ENCODE measurements around the gene OSBPL7.

The OSBPL7 gene

DNA sequence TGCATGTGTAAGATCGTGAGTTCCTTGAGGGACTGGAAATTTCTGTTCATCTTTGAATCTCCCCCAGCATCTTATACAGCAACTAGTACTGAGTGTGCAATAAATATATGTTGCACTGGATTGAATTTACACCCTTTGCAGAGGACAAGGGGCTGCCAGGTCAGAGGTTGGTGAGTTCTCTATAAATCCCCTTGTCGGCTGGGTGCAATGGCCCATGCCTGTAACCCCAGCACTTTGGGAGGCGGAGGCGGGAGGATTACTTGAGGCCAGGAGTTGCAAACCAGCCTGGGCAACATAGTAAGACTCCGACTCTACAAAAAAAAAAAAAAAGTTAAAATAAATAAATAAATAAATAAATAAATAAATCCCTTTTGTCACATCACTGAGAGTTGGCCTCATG is 38.8 kb upstream of the OSBPL7 start:
- H3K4me1 ChIP-seq (ENCODE audit: control insufficient read depth in 1 of 2, insufficient read depth in 2 of 2, low read length in 2 of 2), result peaks cover 14 to 16% of the 10 kb centered on the region in 2 experiments
- H3K4ac ChIP-seq (ENCODE audit: low read depth, low read length), result no peak overlapping the region
- H3K4me2 ChIP-seq (ENCODE audit: low read length), result no peak overlapping the region
- no peaks in the 10 kb centered on the region for H3K36me3 ChIP-seq (ENCODE audit: control insufficient read depth in 1 of 2, insufficient read depth in 2 of 2, low read length in 2 of 2)
- WGBS (ENCODE audit: extremely low coverage, insufficient coverage, insufficient read length), result no CpG with 5 or more reads among the region's 5 CpGs
- H3K27ac ChIP-seq (ENCODE audit: low read depth, low read length), result no peak overlapping the region
- no peaks in the 10 kb centered on the region for H3K9me3 ChIP-seq (ENCODE audit: insufficient read depth, low read depth, low read length)
- no peak overlapping the region for H4K12ac ChIP-seq (ENCODE audit: low read depth, low read length)
- H3K79me1 ChIP-seq (ENCODE audit: low read length), result peaks cover 9% of the 10 kb centered on the region
- no peak overlapping the region for H2AK5ac ChIP-seq (ENCODE audit: low read length)
- no peak overlapping the region for H2AFZ ChIP-seq (ENCODE audit: insufficient read depth, low read length, poor library complexity)
- no peak overlapping the region for H2BK5ac ChIP-seq (ENCODE audit: low read depth, low read length, poor library complexity)
- no peak overlapping the region for H2BK12ac ChIP-seq (ENCODE audit: low read length)
- no peak overlapping the region for H3K9ac ChIP-seq (ENCODE audit: low read length)
- no peak overlapping the region for H3K23ac ChIP-seq (ENCODE audit: low read length)
- H3K14ac ChIP-seq (ENCODE audit: low read length), result no peak overlapping the region
- no peak overlapping the region for H4K91ac ChIP-seq (ENCODE audit: low read depth, low read length)
- no peaks in the 10 kb centered on the region for H3K79me2 ChIP-seq (ENCODE audit: control insufficient read depth, insufficient read depth, low read length, poor library complexity)
- H3K4me3 ChIP-seq (ENCODE audit: low read depth, low read length), result no peak overlapping the region
- H3K18ac ChIP-seq (ENCODE audit: low read length), result no peak overlapping the region
- no peaks in the 10 kb centered on the region for H3K27me3 ChIP-seq (ENCODE audit: insufficient read depth, low read length)
- no peak for DNase-seq
- no peak overlapping the region for H2BK120ac ChIP-seq (ENCODE audit: insufficient read depth, low read length, poor library complexity)
- H4K8ac ChIP-seq (ENCODE audit: low read depth, low read length), result no peak overlapping the region

GRCh38 chr17:47857551-47858455 is 36.2 kb upstream of the OSBPL7 start:
- Histone ChIP-seq H2BK5ac (ENCODE audit: low read depth, low read length, poor library complexity) (no peak overlapping the region), H4K8ac (ENCODE audit: low read depth, low read length) (no peak overlapping the region), H3K23ac (ENCODE audit: low read length) (no peak overlapping the region), H4K12ac (ENCODE audit: low read depth, low read length) (no peak overlapping the region), H3K4me2 (ENCODE audit: low read length) (no peak overlapping the region), H3K79me1 (ENCODE audit: low read length) (peaks cover 4% of the 10 kb centered on the region), H4K91ac (ENCODE audit: low read depth, low read length) (peak overlapping the region; percentile 27), H3K27ac (ENCODE audit: low read depth, low read length) (no peak overlapping the region), H2AFZ (ENCODE audit: insufficient read depth, low read length, poor library complexity) (no peak overlapping the region), H2BK12ac (ENCODE audit: low read length) (peak overlapping the region; percentile 60), H3K9me3 (ENCODE audit: insufficient read depth, low read depth, low read length) (no peaks in the 10 kb centered on the region), H3K27me3 (ENCODE audit: insufficient read depth, low read length) (peaks cover 7% of the 10 kb centered on the region), H2BK120ac (ENCODE audit: insufficient read depth, low read length, poor library complexity) (no peak overlapping the region), H2AK5ac (ENCODE audit: low read length) (peak overlapping the region; percentile 51), H3K4ac (ENCODE audit: low read depth, low read length) (peak overlapping the region; percentile 31), H3K14ac (ENCODE audit: low read length) (peak overlapping the region; percentile 19), H3K18ac (ENCODE audit: low read length) (peak overlapping the region; percentile 38), H3K9ac (ENCODE audit: low read length) (no peak overlapping the region), H3K4me3 (ENCODE audit: low read depth, low read length) (no peak overlapping the region), H3K36me3 (ENCODE audit: control insufficient read depth in 1 of 2, insufficient read depth in 2 of 2, low read length in 2 of 2) (no peaks in the 10 kb centered on the region), H3K4me1 (ENCODE audit: control insufficient read depth in 1 of 2, insufficient read depth in 2 of 2, low read length in 2 of 2) (peaks cover 15 to 16% of the 10 kb centered on the region in 2 experiments), H3K79me2 (ENCODE audit: control insufficient read depth, insufficient read depth, low read length, poor library complexity) (no peaks in the 10 kb centered on the region)
- no CpG with 5 or more reads among the region's 16 CpGs for WGBS (ENCODE audit: extremely low coverage, insufficient coverage, insufficient read length)
- no peak for DNase-seq

DNA sequence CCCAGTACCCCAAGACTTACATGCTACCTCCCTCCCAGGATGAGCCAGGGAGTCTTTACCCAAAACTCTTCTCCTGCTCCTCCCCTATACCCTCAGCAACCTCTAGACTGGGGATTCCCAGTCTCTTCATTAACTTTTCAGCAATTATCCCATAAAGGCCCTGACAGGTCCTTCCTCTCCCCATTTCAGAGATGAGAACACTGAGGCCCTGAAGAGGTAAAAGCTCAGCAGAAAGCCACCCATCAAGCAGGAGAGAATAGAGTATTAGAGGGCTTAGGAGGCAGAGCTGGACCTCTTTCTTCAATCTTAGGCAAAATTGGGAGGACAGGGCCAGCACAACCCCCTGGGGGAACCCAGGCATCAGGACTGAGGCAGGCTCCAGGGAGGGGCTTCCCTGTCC is 35.2 kb upstream of the OSBPL7 start:
- Histone ChIP-seq H4K8ac (ENCODE audit: low read depth, low read length) (no peak overlapping the region), H3K23ac (ENCODE audit: low read length) (no peak overlapping the region), H2BK5ac (ENCODE audit: low read depth, low read length, poor library complexity) (no peak overlapping the region)

GRCh38 chr17:47855737-47856136 is 34.1 kb upstream of the OSBPL7 start:
- H3K18ac ChIP-seq (ENCODE audit: low read length), result no peak overlapping the region
- H2AFZ ChIP-seq (ENCODE audit: insufficient read depth, low read length, poor library complexity), result no peak overlapping the region
- peaks cover 13% of the 10 kb centered on the region for H3K27me3 ChIP-seq (ENCODE audit: insufficient read depth, low read length)
- H3K79me2 ChIP-seq (ENCODE audit: control insufficient read depth, insufficient read depth, low read length, poor library complexity), result peaks cover 3% of the 10 kb centered on the region
- DNase-seq, result no peak
- H2BK5ac ChIP-seq (ENCODE audit: low read depth, low read length, poor library complexity), result no peak overlapping the region
- H3K23ac ChIP-seq (ENCODE audit: low read length), result no peak overlapping the region
- no peak overlapping the region for H3K27ac ChIP-seq (ENCODE audit: low read depth, low read length)
- H2BK120ac ChIP-seq (ENCODE audit: insufficient read depth, low read length, poor library complexity), result no peak overlapping the region
- no peak overlapping the region for H2AK5ac ChIP-seq (ENCODE audit: low read length)
- no peak overlapping the region for H4K8ac ChIP-seq (ENCODE audit: low read depth, low read length)
- H4K91ac ChIP-seq (ENCODE audit: low read depth, low read length), result no peak overlapping the region
- no peaks in the 10 kb centered on the region for H3K9me3 ChIP-seq (ENCODE audit: insufficient read depth, low read depth, low read length)
- H3K4ac ChIP-seq (ENCODE audit: low read depth, low read length), result no peak overlapping the region
- peaks cover 12 to 22% of the 10 kb centered on the region in 2 experiments for H3K4me1 ChIP-seq (ENCODE audit: control insufficient read depth in 1 of 2, insufficient read depth in 2 of 2, low read length in 2 of 2)
- H3K79me1 ChIP-seq (ENCODE audit: low read length), result peaks cover 7% of the 10 kb centered on the region
- no peak overlapping the region for H3K4me3 ChIP-seq (ENCODE audit: low read depth, low read length)
- H3K36me3 ChIP-seq (ENCODE audit: control insufficient read depth in 1 of 2, insufficient read depth in 2 of 2, low read length in 2 of 2), result no peaks in the 10 kb centered on the region
- WGBS (ENCODE audit: extremely low coverage, insufficient coverage, insufficient read length), result no CpG with 5 or more reads among the region's 3 CpGs
- no peak overlapping the region for H3K9ac ChIP-seq (ENCODE audit: low read length)
- no peak overlapping the region for H2BK12ac ChIP-seq (ENCODE audit: low read length)
- H4K12ac ChIP-seq (ENCODE audit: low read depth, low read length), result no peak overlapping the region
- H3K14ac ChIP-seq (ENCODE audit: low read length), result no peak overlapping the region
- no peak overlapping the region for H3K4me2 ChIP-seq (ENCODE audit: low read length)

More for the DNA sequence above, 35.2 kb upstream of the OSBPL7 start:
- Histone ChIP-seq H3K36me3 (ENCODE audit: control insufficient read depth in 1 of 2, insufficient read depth in 2 of 2, low read length in 2 of 2) (no peaks in the 10 kb centered on the region), H3K79me2 (ENCODE audit: control insufficient read depth, insufficient read depth, low read length, poor library complexity) (peaks cover under 1% of the 10 kb centered on the region), H3K4ac (ENCODE audit: low read depth, low read length) (no peak overlapping the region), H3K79me1 (ENCODE audit: low read length) (peaks cover under 1% of the 10 kb centered on the region), H2AK5ac (ENCODE audit: low read length) (peak overlapping the region; percentile 36), H2AFZ (ENCODE audit: insufficient read depth, low read length, poor library complexity) (no peak overlapping the region), H3K27ac (ENCODE audit: low read depth, low read length) (no peak overlapping the region), H3K14ac (ENCODE audit: low read length) (no peak overlapping the region), H3K9ac (ENCODE audit: low read length) (no peak overlapping the region), H3K18ac (ENCODE audit: low read length) (no peak overlapping the region), H3K4me2 (ENCODE audit: low read length) (no peak overlapping the region), H3K9me3 (ENCODE audit: insufficient read depth, low read depth, low read length) (no peaks in the 10 kb centered on the region), H2BK120ac (ENCODE audit: insufficient read depth, low read length, poor library complexity) (peak overlapping the region; percentile 21), H3K4me3 (ENCODE audit: low read depth, low read length) (no peak overlapping the region), H3K4me1 (ENCODE audit: control insufficient read depth in 1 of 2, insufficient read depth in 2 of 2, low read length in 2 of 2) (peaks cover 12 to 17% of the 10 kb centered on the region in 2 experiments), H3K27me3 (ENCODE audit: insufficient read depth, low read length) (peaks cover 13% of the 10 kb centered on the region), H4K12ac (ENCODE audit: low read depth, low read length) (no peak overlapping the region), H4K91ac (ENCODE audit: low read depth, low read length) (no peak overlapping the region), H2BK12ac (ENCODE audit: low read length) (peak overlapping the region; percentile 11)
- DNase-seq, result no peak
